Motor neuron (in vitro differentiated cells): ENCODE data around the gene ARPP19. TPM values are rescaled to one million over a fixed set of nuclear protein-coding genes. Genes with fewer than 3 reads are reported as not detected.

ENCODE experiments used
- ATAC-seq, 8 experiments: fragments of 200-7000 bp; cut with Tn5 transposase; replicated peaks in 6 of 8; 2 replicates each; pipeline ENCODE4 v1.8.0; 2021; ENCODE audit warnings: mild to moderate bottlenecking in 8 of 8, moderate library complexity in 8 of 8
- H3K27ac ChIP-seq, 2 donors: fragments of 250-450 bp; sonication (Bioruptor Pico); 2 replicates each; pipeline ENCODE4 v1.9.0; 2021; ENCODE audit warnings: antibody characterized with exemption in 2 of 2, mild to moderate bottlenecking in 2 of 2, moderate library complexity in 1 of 2
- H3K4me1 ChIP-seq, 2 donors: fragments of 250-450 bp; sonication (Bioruptor Pico); replicated peaks in 1 of 2; 2 replicates each; pipeline ENCODE4 v1.6.1; 2021; ENCODE audit warnings: antibody characterized with exemption in 2 of 2, mild to moderate bottlenecking in 2 of 2, moderate library complexity in 1 of 2
- H3K4me3 ChIP-seq, 5 donors: fragments of 250-450 bp; sonication (Bioruptor Pico); 2 replicates each; pipeline ENCODE4 v1.9.0; 2021; ENCODE audit warnings: antibody characterized with exemption in 5 of 5, mild to moderate bottlenecking in 5 of 5, moderate library complexity in 4 of 5
- in situ Hi-C, 9 experiments: fragments of 400-800 bp; cut with MboI; loops; one replicate each; pipeline ENCODE4 v1.15.0; 2021; ENCODE audit warnings: low sequenced_read_pairs in 9 of 9, low pct_unique_long_range_greater_than_20kb in 2 of 9; ENCODE audit not compliant: unreplicated experiment in 9 of 9
- total RNA-seq, 8 experiments: library from RNA; unstranded; fragments of 300-600 nt; gene quantifications; 2 replicates each; pipeline versions ENCODE4 v1.2.3 to v1.2.4, GENCODE V29; 2022

ARPP19 gene
- total RNA-seq, 8 experiments from 2014 or later = 36.0 to 123 (median 95.7) TPM

- no peak for ATAC-seq
- Histone ChIP-seq H3K4me1 (no peaks in the 10 kb centered on the region), H3K27ac (no peak overlapping the region), H3K4me3 (no peak overlapping the region)
- in situ Hi-C loops = no loop called here
Observed at GRCh38 chr15:52498706-52499105, 70.1 kb downstream of the ARPP19 start.

Other genes starting within 250 kb of the ARPP19 start
- gene MYO5A, start 40.1 kb downstream of the ARPP19 start, total RNA-seq = 10 to 100 TPM in 7 of 8 experiments, 1 to 10 TPM in 1; 8.3 to 74.1 (median 39.8) TPM
- 10 to 100 TPM; 12.6 to 52.5 (median 24.4) TPM for gene ATOSA, start 110.4 kb upstream of the ARPP19 start, total RNA-seq
- gene ONECUT1, start 221.3 kb upstream of the ARPP19 start, total RNA-seq = 10 to 100 TPM in 4 of 8 experiments, 1 to 10 TPM in 1, under 1 TPM in 3; 0.36 to 86.3 (median 13.3) TPM